Posterior cingulate gyrus (tissue), 11 donors: Measurements from ENCODE around the gene MYO7B.

Experiments used
- DNase-seq, 10 donors: peaks; one replicate each; pipeline versions ENCODE4 v3.0.0 to v3.0.0-alpha.2; 2020 to 2021; ENCODE audit warnings: mixed read lengths in 3 of 10
- intact Hi-C: fragments of 100-400 bp; cut with DNase I; formaldehyde crosslinking; loops from one replicate; pipeline ENCODE4 v1.15.1; 2023

Gene MYO7B

GRCh38 chr2:127641846-127642507 lies 106.5 kb downstream of the MYO7B start:
- DNase-seq, result no peak
- intact Hi-C loops, result no loop called here

GRCh38 chr2:127642706-127643438 lies 107.4 kb downstream of the MYO7B start:
- DNase-seq, result no peak
- intact Hi-C loops, result no loop called here

DNA sequence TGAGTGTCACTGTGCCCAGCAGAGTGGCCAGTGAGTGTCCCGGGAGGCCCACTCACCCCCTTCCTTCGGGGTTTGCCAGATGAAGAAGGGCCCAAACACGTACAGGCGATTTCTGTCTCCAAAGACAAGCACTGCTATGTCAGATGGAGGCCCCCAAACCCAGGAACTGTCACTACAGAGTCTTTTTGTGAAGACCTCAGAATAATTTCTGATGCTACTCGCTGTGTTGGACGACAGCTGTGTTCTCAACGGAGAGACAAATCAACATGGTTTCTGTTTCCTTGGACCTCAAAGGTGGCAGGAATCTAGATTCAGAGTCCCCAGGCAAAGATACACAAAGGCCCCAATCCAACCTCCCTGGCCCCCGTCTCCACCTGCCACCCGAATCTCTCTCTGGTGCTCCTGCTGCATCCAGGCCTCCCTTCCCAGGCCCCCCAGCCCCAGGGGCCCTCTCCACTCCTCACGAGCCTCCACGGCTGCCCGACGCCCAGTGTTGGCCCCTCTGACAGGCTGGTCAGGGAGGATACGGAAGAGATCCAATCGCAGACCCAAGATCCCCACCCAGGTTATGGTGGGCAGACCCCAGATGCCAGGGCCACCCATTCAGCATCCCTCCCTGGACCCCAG lies 108.1 kb downstream of the MYO7B start:
- intact Hi-C loops, result no loop called here
- DNase-seq, result peak in 2 of 10 donors; percentile 35 to 62

DNA sequence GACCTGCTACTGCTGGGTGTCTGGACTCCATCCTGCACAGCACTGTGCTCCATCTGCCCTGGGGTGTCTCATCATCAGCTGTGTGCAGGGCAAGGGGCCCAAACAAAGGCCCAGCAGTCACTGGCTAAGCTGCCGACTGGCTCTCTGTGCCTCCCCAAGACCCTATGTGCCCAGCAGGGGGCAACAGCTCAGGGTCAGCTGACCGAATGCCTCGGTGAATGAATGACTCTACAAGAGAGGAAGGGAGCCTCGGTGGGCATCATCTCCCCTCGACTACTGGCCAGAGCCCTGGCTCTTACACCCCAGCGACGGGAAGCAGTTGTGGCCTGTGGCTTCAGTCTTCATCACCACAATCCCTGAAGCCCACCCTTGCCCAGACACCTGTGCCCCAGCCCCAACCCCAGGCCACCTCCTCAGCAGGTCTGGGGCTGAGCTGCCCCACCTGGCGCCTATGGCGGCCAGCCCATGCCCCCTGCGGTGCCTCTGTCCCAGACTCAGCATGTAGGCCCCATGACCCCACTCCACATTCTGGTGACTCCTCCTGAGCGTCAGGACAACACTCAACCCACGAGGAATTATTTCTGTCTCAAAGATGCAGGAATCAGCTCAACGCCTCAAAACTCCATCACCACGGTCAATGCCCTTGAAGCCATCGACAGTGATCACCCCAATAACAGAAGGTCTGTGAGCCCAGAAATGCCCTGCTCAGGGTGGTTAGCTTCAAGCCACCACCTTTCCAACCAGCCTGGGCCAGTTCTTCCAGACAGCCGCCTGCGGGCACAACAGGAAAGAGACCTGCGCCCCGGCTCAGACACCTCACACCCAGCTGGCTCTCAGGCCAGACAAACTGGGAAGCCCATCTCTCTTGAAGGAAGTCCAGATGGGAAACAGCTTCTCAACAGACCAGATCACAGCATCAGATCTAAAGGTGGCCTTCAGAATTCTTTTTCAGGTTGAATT lies 108.9 kb downstream of the MYO7B start:
- peak in 2 of 10 donors; percentile 65 to 81 for DNase-seq
- intact Hi-C loops, result loop anchor here (5.0 kb wide), 2 partner anchors 53 to 117 kb away; partner anchors contain the start of gene IWS1

GRCh38 chr2:127645026-127645394 lies 109.5 kb downstream of the MYO7B start:
- no peak for DNase-seq
- intact Hi-C loops, result loop anchor here (5.0 kb wide), 2 partner anchors 52 to 118 kb away; partner anchors contain the start of gene IWS1

DNA sequence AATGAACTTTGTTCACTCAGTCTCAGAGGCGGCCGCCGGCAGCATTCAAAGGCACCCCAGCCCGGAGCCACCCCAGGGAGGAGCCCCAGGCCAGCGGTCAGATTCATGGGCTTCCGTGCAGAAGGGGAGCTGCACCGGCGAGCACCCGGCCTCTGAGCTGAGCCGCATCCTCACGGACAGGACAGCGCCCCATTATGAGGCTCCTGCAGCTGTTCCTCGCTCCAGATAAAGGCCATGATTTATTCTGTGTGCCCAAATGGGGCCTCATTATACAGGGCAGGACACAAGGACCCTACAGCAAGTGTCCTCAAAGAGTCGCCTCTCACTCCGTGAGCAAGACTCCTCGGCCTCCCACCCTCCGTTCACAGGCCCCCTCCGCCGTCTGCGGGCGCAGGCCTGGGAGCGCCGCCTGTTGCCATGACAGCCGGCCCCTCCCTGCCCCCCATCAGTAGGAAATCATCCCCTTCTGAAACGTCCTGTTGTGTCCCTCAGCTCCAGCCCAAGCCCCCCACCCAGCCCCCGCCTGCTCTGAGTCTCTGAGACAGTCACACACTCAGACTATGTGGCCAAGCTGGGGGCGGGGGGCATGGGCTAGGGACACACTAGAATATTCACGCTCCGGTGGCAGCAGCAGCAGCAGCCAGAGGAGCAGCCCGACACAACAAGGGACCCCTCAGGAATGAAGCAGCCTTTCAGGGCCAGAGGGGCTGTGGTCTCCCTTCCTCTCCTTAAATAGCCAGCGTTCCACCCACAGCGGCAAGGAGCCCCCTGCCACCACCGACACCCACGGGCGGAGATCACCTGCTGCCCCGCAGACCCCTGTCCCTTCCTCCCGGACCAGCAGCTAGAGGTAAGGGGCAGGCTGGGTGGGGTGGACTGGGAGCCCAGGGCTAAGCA lies 110.2 kb downstream of the MYO7B start, which contains the start of gene GPR17:
Gene GPR17 (plus strand): TSS at position 759 of the 897 bp plus-strand sequence. CDS start 4,583 bp downstream, outside the sequence.
- peak in 7 of 10 donors; percentile 35 to 92 (median 65) for DNase-seq
- intact Hi-C loops, result loop anchor here (5.0 kb wide), 2 partner anchors 52 to 118 kb away; partner anchors contain the start of gene IWS1

DNA sequence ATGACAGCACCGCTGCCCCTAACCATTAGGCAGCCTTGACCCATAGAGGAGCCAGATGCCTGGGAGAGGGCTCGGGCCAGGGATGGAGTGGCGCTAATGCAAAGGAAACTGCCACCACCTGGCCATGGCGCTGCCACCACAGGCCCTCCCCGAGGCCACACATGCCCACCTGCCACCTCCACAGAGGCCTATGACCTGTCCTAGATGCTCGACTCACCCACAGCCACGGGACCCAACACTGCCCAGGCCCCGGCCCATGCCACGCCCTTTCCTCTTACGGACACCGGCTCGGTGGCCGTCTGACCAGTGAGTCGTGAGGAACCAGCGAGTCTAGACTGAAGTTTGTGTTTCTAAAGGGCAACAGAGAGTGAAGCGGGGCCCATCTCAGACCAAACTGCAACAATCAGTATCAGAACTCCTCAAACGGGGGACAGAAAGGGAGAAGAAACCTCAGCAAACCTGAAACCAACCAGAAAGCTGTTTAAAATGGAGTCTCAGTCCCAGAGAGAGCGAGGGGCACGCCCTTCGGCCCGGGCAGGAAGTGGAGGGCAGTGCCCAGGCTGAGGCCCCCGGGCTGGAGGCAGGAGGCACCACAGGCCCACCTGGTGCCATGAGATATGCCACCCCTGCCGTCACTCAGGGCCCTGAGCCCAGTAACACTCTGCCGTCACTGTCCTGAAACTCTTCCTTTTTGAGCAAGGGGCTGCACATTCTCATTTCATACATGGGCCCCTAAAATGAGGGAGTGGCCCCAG lies 111.2 kb downstream of the MYO7B start:
- intact Hi-C loops, result loop anchor here (5.0 kb wide), 2 partner anchors 51 to 119 kb away; partner anchors contain the start of gene IWS1
- peak in 3 of 10 donors; percentile 54 to 77 (median 72) for DNase-seq

- peak in 3 of 10 donors; percentile 50 to 76 (median 70) for DNase-seq
Observed at GRCh38 chr2:127647242-127648190, 112.0 kb downstream of the MYO7B start.

GRCh38 chr2:127648321-127648720 lies 112.8 kb downstream of the MYO7B start:
- intact Hi-C loops, result loop anchor here (5.0 kb wide), 2 partner anchors 49 to 121 kb away; partner anchors contain the start of gene IWS1
- DNase-seq, result peak in 2 of 10 donors; percentile 41 to 53

More at GRCh38 chr2:127647242-127648190, 112.0 kb downstream of the MYO7B start:
- intact Hi-C loops, result loop anchor here (5.0 kb wide), 2 partner anchors 50 to 120 kb away; partner anchors contain the start of gene IWS1

DNA sequence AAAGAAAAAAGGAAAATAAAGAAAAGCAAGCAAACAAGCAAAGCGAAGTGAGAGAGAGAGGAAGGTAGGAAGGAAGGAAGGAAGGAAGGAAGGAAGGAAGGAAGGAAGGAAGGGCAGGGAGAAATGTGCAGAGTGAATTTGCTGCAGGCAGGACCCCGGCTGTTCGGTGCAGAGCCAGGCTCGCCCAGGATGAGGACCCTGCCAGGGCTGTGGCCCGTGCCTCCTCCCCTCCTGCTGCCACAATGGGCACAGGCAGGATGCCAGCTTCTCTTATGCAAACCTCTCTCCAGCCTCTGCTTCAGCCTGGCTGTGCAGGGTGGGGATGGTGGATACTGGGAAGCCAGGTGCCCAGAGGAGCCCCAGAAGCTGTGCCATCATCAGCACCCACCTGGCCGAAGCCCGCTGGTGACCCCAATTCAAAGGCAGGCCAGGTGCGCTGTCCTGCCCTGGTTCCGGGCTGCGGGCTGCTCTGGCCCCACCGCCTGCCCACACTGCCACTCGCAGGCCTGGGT lies 113.7 kb downstream of the MYO7B start:
- peak in 4 of 10 donors; percentile 47 to 83 (median 68) for DNase-seq
- intact Hi-C loops, result loop anchor here (1.0 to 5.0 kb wide), 3 partner anchors 48 to 122 kb away; partner anchors contain the start of gene IWS1

DNA sequence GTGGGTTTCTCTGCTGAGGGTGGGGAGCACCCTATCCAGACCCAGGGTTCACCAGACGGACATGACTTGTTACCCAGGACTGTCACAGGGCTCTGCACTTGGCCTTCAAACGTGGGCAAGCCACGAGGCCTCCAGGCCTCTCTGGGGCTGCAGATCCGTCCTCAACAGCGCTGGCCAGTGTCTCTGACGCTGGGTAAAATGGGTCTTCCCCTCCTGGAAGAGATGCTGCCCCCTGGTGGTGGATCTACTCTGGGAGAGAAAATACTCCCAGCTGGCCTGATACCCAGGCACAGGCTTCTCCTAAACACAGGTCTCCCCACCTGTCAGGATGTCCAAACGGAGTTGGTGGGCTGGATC lies 114.2 kb downstream of the MYO7B start:
- intact Hi-C loops, result loop anchor here (1.0 to 5.0 kb wide), 3 partner anchors 48 to 122 kb away; partner anchors contain the start of gene IWS1
- peak in 8 of 10 donors; percentile 70 to 95 (median 84) for DNase-seq

DNA sequence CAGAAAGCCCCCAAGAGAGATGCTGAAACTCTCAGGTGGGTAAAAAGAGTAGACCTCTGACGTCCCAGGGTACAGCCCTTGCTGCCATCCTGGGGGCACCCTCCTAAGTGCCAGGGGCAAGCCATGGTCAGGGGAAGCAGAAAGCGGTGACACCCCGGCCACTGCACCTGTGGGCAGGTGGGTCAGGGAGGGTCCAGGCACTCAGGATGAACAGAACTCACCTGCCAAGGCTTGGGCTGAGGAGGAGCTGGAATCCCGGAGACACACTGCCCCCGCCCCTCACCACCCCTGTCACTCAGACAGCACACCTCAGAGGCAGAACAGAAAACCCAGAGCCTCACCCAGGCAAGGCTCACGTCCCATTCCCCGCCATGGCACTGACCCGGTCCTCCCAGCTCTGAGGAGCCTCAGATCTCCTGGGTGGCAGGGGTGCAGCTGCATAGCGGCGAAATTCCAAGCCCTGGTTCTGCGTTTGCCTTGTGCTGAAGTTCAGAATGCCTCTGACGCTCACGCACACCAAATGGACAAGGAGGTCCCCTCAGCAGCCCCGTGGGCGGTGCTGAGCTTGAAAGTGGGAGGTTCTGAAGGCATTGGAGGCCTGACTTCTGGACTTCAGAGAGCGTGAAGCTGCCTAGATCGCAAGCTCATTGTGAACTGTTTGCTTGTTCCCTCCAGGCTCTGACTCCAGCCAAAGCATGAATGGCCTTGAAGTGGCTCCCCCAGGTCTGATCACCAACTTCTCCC lies 114.7 kb downstream of the MYO7B start:
- DNase-seq, result peak in 3 of 10 donors; percentile 48 to 82 (median 65)
- intact Hi-C loops, result no loop called here

DNA sequence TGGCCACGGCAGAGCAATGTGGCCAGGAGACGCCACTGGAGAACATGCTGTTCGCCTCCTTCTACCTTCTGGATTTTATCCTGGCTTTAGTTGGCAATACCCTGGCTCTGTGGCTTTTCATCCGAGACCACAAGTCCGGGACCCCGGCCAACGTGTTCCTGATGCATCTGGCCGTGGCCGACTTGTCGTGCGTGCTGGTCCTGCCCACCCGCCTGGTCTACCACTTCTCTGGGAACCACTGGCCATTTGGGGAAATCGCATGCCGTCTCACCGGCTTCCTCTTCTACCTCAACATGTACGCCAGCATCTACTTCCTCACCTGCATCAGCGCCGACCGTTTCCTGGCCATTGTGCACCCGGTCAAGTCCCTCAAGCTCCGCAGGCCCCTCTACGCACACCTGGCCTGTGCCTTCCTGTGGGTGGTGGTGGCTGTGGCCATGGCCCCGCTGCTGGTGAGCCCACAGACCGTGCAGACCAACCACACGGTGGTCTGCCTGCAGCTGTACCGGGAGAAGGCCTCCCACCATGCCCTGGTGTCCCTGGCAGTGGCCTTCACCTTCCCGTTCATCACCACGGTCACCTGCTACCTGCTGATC lies 115.4 kb downstream of the MYO7B start:
- intact Hi-C loops, result no loop called here
- DNase-seq, result peak in 3 of 10 donors; percentile 71 to 85 (median 83)

GRCh38 chr2:127651381-127651809 lies 115.9 kb downstream of the MYO7B start:
- peak in 3 of 10 donors; percentile 54 to 85 (median 64) for DNase-seq
- intact Hi-C loops, result no loop called here

- intact Hi-C loops, result no loop called here
- DNase-seq, result peak in 9 of 10 donors; percentile 48 to 95 (median 78)
Observed at GRCh38 chr2:127651971-127652550, 116.6 kb downstream of the MYO7B start.
